Ascending aorta (tissue), 2 donors: Measurements from ENCODE around the gene C20orf173. TPM values are rescaled to one million over a fixed set of nuclear protein-coding genes. Genes with fewer than 3 reads are reported as not detected.

Source experiments
- DNase-seq, 2 donors: peaks; one replicate each; pipeline ENCODE4 v3.0.0-alpha.2; 2019; ENCODE audit warnings: low spot score in 2 of 2
- H3K27ac ChIP-seq, 2 donors: fragments of 200-600 bp; sonication (generic); one replicate each; pipeline ENCODE4 v1.5.1; 2016 to 2017; ENCODE audit warnings: mild to moderate bottlenecking in 1 of 2
- H3K27me3 ChIP-seq: fragments of 200-600 bp; sonication (generic); one replicate; pipeline ENCODE4 v1.5.1; 2017
- H3K36me3 ChIP-seq, 2 donors: fragments of 200-600 bp; sonication (generic); one replicate each; pipeline ENCODE4 v1.5.1; 2016
- H3K4me1 ChIP-seq, 2 donors: fragments of 200-600 bp; sonication (generic); one replicate each; pipeline ENCODE4 v1.5.1; 2016 to 2017; ENCODE audit warnings: mild to moderate bottlenecking in 1 of 2
- H3K4me3 ChIP-seq, 2 donors: fragments of 200-600 bp; sonication (generic); one replicate each; pipeline ENCODE4 v1.5.1; 2016 to 2017; ENCODE audit warnings: mild to moderate bottlenecking in 1 of 2
- H3K9me3 ChIP-seq, 2 donors: fragments of 200-600 bp; sonication (generic); one replicate each; pipeline ENCODE4 v1.5.1; 2016
- intact Hi-C: fragments of 100-400 bp; cut with DNase I; formaldehyde crosslinking; loops from one replicate; pipeline ENCODE4 v1.15.1; 2023
- total RNA-seq: library from RNA; depleted of rRNA; stranded (reverse); fragments of >200 nt; gene quantifications from one replicate; pipeline ENCODE4 v1.1.0, GENCODE V29; 2016
- TF ChIP-seq, protein P1 (sequence below), 3 experiments: fragments of 200-600 bp in 2 of 3; fragments of 450-650 bp in 1 of 3; sonication (generic) in 2 of 3; IDR thresholded peaks; one replicate each; pipeline ENCODE4 v1.5.1; 2016 to 2019; ENCODE audit warnings: antibody characterized with exemption in 3 of 3, mild to moderate bottlenecking in 1 of 3, moderate library complexity in 1 of 3

The C20orf173 gene
- total RNA-seq, 1 donor from 2014 or later, result not detected

DNA sequence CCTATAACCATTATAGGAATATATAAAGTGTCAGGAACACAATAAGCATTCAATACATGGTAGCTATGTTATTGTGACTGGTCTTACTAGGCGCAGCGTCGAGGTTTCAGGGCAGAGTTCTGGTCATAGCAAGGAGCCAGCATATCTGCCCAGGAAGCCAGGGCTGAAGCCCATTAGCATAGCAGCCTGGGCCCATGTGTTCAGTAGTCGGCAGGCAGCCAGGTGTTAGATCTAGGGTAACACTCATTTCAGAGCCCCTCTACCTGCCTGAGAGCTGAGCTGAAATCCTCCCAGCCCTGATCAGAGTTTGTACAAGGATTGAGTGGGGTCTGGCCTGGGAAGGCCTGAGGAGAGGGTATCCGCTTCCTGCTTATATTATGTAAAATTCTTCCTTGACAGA, 32.1 kb downstream of the C20orf173 start:
- intact Hi-C loops, result no loop called here
- peak overlapping the region; percentile 77 to 81 for H3K27ac ChIP-seq
- TF ChIP-seq, protein P1, sequence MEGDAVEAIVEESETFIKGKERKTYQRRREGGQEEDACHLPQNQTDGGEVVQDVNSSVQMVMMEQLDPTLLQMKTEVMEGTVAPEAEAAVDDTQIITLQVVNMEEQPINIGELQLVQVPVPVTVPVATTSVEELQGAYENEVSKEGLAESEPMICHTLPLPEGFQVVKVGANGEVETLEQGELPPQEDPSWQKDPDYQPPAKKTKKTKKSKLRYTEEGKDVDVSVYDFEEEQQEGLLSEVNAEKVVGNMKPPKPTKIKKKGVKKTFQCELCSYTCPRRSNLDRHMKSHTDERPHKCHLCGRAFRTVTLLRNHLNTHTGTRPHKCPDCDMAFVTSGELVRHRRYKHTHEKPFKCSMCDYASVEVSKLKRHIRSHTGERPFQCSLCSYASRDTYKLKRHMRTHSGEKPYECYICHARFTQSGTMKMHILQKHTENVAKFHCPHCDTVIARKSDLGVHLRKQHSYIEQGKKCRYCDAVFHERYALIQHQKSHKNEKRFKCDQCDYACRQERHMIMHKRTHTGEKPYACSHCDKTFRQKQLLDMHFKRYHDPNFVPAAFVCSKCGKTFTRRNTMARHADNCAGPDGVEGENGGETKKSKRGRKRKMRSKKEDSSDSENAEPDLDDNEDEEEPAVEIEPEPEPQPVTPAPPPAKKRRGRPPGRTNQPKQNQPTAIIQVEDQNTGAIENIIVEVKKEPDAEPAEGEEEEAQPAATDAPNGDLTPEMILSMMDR (IDR thresholded peaks at IDR 0.05), result no peak
- no peaks in the 10 kb centered on the region for H3K9me3 ChIP-seq
- no peak overlapping the region for H3K4me3 ChIP-seq
- no peak for DNase-seq
- H3K36me3 ChIP-seq, result peaks cover 45 to 93% of the 10 kb centered on the region in 2 donors
- peaks cover 0 to 13% of the 10 kb centered on the region in 2 donors for H3K4me1 ChIP-seq
- H3K27me3 ChIP-seq, result no peaks in the 10 kb centered on the region

DNA sequence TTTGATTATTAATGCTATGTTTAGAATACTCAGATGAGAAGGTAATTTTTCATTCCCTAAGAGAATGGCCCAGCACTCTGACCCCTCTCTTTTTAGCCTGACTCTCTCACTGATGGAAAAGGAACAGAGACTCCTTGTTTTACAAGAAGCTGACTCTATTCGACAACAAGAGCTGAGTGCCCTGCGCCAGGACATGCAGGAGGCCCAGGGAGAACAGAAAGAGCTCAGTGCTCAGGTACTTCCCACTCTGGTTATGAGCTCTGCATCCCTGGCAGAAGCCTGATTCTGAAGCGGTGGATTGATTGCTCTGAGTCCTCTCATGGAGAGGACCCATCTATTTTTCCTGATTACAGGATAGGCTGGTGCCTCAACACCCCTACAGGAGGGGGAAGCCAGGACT, 33.0 kb downstream of the C20orf173 start:
- TF ChIP-seq, protein P1 (IDR thresholded peaks at IDR 0.05), result no peak
- peaks cover 45 to 90% of the 10 kb centered on the region in 2 donors for H3K36me3 ChIP-seq
- DNase-seq, result no peak
- H3K4me3 ChIP-seq, result no peak overlapping the region
- peaks cover 0 to 13% of the 10 kb centered on the region in 2 donors for H3K4me1 ChIP-seq
- H3K9me3 ChIP-seq, result no peaks in the 10 kb centered on the region
- intact Hi-C loops, result no loop called here
- no peaks in the 10 kb centered on the region for H3K27me3 ChIP-seq
- peak overlapping the region; percentile 77 to 81 for H3K27ac ChIP-seq

DNA sequence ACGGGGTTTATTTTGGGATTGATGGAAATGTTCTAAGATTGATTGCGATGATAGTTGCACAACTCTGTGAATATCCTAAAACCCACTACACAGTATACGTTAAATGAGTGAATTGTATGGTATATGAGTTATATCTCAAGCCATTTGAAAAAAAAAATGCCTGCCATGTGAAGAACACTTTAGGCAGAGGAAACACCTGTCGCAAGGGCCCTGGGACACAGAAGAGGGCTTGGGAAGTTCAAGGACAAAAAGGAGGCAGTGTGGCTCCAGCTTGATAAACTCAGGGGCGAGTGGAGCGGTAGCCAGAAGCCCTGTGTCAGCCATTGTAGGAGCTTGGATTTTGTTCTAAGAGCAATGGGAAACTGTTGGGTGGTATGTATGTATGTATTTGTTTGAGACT, 37.1 kb downstream of the C20orf173 start:
- H3K27ac ChIP-seq, result no peak overlapping the region
- no peaks in the 10 kb centered on the region for H3K9me3 ChIP-seq
- H3K36me3 ChIP-seq, result peaks cover 45 to 79% of the 10 kb centered on the region in 2 donors
- TF ChIP-seq, protein P1 (IDR thresholded peaks at IDR 0.05), result no peak
- H3K4me3 ChIP-seq, result no peak overlapping the region
- peaks cover 0 to 3% of the 10 kb centered on the region in 2 donors for H3K4me1 ChIP-seq
- no peak for DNase-seq
- intact Hi-C loops, result no loop called here
- H3K27me3 ChIP-seq, result no peaks in the 10 kb centered on the region

DNA sequence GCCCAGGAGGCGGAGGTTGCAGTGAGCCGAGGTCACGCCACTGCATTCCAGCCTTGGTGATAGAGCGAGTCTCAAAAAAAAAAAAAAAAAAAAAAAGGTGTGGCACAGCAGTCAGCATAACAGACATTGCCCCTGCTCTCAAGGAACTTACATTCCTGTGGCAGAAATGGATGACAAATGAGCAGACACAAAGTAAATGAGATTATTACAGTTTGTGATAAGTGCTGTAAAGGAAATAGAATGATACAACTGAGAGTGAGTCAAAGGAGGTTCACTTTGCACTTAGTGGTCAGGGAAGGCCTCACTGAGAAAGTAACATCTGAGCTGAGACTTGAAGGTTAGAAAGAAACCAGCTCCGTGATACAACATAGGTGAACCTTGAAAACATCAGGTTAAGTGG, 37.6 kb downstream of the C20orf173 start:
- Histone ChIP-seq H3K4me1 (peaks cover 0 to 2% of the 10 kb centered on the region in 2 donors), H3K9me3 (no peaks in the 10 kb centered on the region), H3K4me3 (no peak overlapping the region), H3K36me3 (peaks cover 49 to 79% of the 10 kb centered on the region in 2 donors), H3K27ac (no peak overlapping the region), H3K27me3 (no peaks in the 10 kb centered on the region)
- DNase-seq, result no peak
- intact Hi-C loops, result no loop called here
- TF ChIP-seq, protein P1 (IDR thresholded peaks at IDR 0.05), result no peak

DNA sequence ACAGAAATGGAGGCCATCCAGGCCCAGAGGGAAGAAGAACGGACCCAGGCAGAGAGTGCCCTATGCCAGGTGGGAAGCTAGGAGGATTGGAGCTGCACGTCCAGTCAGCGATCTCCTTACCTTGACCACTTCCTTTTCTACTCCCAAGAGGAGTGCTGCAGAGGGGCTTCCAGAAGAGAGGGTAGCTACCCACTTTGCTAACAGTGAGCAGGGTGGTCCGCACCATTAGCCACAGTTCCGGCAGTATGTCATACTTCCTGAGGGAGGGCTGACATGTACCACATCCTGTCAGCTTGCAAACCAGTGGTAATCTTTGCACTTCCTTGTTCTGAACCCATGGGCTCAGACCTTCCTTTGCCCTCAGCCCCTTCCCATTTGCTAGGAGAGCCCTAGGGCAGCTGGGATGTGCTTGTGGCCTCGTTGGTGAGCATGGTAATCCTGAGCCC, 38.7 kb downstream of the C20orf173 start:
- intact Hi-C loops, result no loop called here
- no peaks in the 10 kb centered on the region for H3K4me1 ChIP-seq
- no peak overlapping the region for H3K27ac ChIP-seq
- peaks cover 46 to 73% of the 10 kb centered on the region in 2 donors for H3K36me3 ChIP-seq
- DNase-seq, result peak in 1 of 2 donors; percentile 67
- no peaks in the 10 kb centered on the region for H3K9me3 ChIP-seq
- TF ChIP-seq, protein P1 (IDR thresholded peaks at IDR 0.05), result no peak
- no peaks in the 10 kb centered on the region for H3K27me3 ChIP-seq
- peak overlapping the region in 1 of 2 donors; percentile 15 for H3K4me3 ChIP-seq

DNA sequence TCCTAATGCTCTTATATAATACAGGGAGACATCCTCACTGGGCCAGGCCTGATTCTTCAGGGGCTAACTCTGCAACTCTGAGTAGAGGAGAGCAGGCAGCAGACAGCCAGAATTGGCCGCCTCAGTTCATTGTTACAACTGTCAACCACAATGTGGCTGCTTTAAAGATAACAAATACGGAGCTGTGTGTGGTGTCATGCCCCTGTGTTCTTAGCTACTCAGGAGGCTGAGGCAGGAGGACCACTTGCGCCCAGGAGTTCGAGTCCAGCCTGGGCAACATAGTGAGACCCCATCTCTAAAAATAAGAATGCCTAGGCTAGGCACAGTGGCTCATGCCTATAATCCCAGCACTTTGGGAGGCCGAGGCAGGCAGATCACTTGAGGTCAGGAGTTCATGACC, 39.7 kb downstream of the C20orf173 start:
- no peak for DNase-seq
- H3K4me1 ChIP-seq, result no peaks in the 10 kb centered on the region
- intact Hi-C loops, result no loop called here
- peaks cover 35 to 65% of the 10 kb centered on the region in 2 donors for H3K36me3 ChIP-seq
- no peaks in the 10 kb centered on the region for H3K27me3 ChIP-seq
- H3K4me3 ChIP-seq, result no peak overlapping the region
- no peak overlapping the region for H3K27ac ChIP-seq
- H3K9me3 ChIP-seq, result no peaks in the 10 kb centered on the region
- TF ChIP-seq, protein P1 (IDR thresholded peaks at IDR 0.05), result no peak
